Vagina (tissue), 2 donors: ENCODE results near the gene APBA3.

Source experiments
- POLR2A ChIP-seq, 2 donors: fragments of 450-650 bp; IDR thresholded peaks; one replicate each; pipeline ENCODE4 v1.6.1; 2017; ENCODE audit warnings: antibody characterized with exemption in 2 of 2, mild to moderate bottlenecking in 2 of 2, moderate library complexity in 2 of 2
- TF ChIP-seq, protein P1 (sequence below), 3 experiments: fragments of 450-650 bp in 2 of 3; fragments of 200-600 bp in 1 of 3; sonication (generic) in 1 of 3; IDR thresholded peaks; one replicate each; pipeline ENCODE4 v1.5.1; 2017 to 2019; ENCODE audit warnings: antibody characterized with exemption in 3 of 3, mild to moderate bottlenecking in 2 of 3, moderate library complexity in 2 of 3

DNA sequence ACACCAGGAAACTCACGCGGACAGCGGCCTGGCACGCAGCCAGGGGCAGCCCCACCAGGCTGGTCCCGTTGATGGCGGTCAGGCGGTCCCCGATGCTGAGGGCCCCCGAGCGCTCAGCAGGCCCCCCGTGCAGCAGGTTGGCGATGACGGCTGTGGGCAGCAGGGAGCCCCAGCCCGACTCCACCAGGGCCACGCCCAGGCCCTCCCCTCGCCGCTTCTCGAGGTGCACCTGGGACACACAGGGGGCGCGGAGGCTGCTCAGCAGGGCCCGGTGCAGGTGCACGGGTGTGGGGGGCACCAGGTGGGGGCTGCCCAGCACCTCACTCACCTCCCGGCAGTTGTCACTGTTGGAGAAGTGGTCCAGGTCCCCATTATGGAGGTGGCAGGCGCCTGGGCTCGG lies 9.0 kb downstream of the APBA3 start:
- TF ChIP-seq, protein P1, sequence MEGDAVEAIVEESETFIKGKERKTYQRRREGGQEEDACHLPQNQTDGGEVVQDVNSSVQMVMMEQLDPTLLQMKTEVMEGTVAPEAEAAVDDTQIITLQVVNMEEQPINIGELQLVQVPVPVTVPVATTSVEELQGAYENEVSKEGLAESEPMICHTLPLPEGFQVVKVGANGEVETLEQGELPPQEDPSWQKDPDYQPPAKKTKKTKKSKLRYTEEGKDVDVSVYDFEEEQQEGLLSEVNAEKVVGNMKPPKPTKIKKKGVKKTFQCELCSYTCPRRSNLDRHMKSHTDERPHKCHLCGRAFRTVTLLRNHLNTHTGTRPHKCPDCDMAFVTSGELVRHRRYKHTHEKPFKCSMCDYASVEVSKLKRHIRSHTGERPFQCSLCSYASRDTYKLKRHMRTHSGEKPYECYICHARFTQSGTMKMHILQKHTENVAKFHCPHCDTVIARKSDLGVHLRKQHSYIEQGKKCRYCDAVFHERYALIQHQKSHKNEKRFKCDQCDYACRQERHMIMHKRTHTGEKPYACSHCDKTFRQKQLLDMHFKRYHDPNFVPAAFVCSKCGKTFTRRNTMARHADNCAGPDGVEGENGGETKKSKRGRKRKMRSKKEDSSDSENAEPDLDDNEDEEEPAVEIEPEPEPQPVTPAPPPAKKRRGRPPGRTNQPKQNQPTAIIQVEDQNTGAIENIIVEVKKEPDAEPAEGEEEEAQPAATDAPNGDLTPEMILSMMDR (IDR thresholded peaks at IDR 0.05) = no peak
- TF ChIP-seq POLR2A (IDR thresholded peaks at IDR 0.05) = no peak
